Endodermal cell (in vitro differentiated cells): ENCODE data around the gene ZNF786. TPM values are rescaled to one million over a fixed set of nuclear protein-coding genes. Genes with fewer than 3 reads are reported as not detected.

Experiments
- DNase-seq: peaks from one replicate; pipeline ENCODE4 v3.0.0-alpha.2; 2017
- H3K27ac ChIP-seq: 2 replicates; pipeline ENCODE4 v1.5.1; 2013; ENCODE audit warnings: mild to moderate bottlenecking, low read depth, low read length, moderate library complexity
- H3K27me3 ChIP-seq: 2 replicates; pipeline ENCODE4 v1.6.1; 2013; ENCODE audit warnings: mild to moderate bottlenecking, low read length, moderate library complexity; ENCODE audit not compliant: insufficient read depth, control insufficient read depth, poor library complexity, severe bottlenecking
- H3K36me3 ChIP-seq: 2 replicates; pipeline ENCODE4 v1.7.0; 2013; ENCODE audit warnings: mild to moderate bottlenecking, low read length, moderate library complexity; ENCODE audit not compliant: control insufficient read depth, insufficient read depth
- H3K4me1 ChIP-seq: one replicate; pipeline ENCODE4 v1.7.0; 2013; ENCODE audit warnings: low read length; ENCODE audit not compliant: control insufficient read depth, insufficient read depth
- H3K4me3 ChIP-seq: 2 replicates; pipeline ENCODE4 v1.5.1; 2013; ENCODE audit warnings: mild to moderate bottlenecking, low read length, moderate library complexity
- H3K9ac ChIP-seq: 2 replicates; pipeline ENCODE4 v1.6.1; 2013; ENCODE audit warnings: mild to moderate bottlenecking, low read length, moderate library complexity; ENCODE audit not compliant: poor library complexity, severe bottlenecking; ENCODE audit errors: extremely low read depth
- H3K9me3 ChIP-seq: 2 replicates; pipeline ENCODE4 v1.6.1; 2013; ENCODE audit warnings: mild to moderate bottlenecking, low read length, moderate library complexity; ENCODE audit not compliant: control insufficient read depth
- H3K27ac Mint-ChIP-seq: 2 replicates; pipeline ENCODE4 v1.8.0; 2020; ENCODE audit warnings: mixed read lengths
- H3K27me3 Mint-ChIP-seq: 2 replicates; pipeline ENCODE4 v1.8.0; 2021; ENCODE audit warnings: mild to moderate bottlenecking, mixed read lengths; ENCODE audit not compliant: insufficient read depth
- H3K36me3 Mint-ChIP-seq: 2 replicates; pipeline ENCODE4 v1.8.0; 2020; ENCODE audit warnings: low read depth, mixed read lengths
- H3K4me1 Mint-ChIP-seq: 2 replicates; pipeline ENCODE4 v1.8.0; 2020; ENCODE audit warnings: mixed read lengths
- H3K4me3 Mint-ChIP-seq: 2 replicates; pipeline ENCODE4 v1.8.0; 2020; ENCODE audit warnings: mild to moderate bottlenecking, moderate library complexity, mixed read lengths
- H3K9me3 Mint-ChIP-seq: 2 replicates; pipeline ENCODE4 v1.8.0; 2020; ENCODE audit warnings: mild to moderate bottlenecking, mixed read lengths
- WGBS, 2 experiments: methylation state at CpG; one replicate each; pipeline versions ENCODE4 v1.1.5 to v1.1.7; 2013; ENCODE audit warnings: missing lambda C conversion rate in 2 of 2, mixed read lengths in 1 of 2; ENCODE audit not compliant: insufficient coverage in 1 of 2, insufficient read length in 1 of 2; 5-methylcytosine and 5-hydroxymethylcytosine counted together
- total RNA-seq, 2 donors: library from RNA; stranded (reverse); fragmentation: NEBNext Ultra II Directional in 1 of 2; extraction: Animal tissue kit (Norgen Biotek cat#: 25700) in 1 of 2; gene quantifications; 2 replicates in 1 of 2; 3 replicates in 1 of 2; pipeline ENCODE4 v1.2.1, GENCODE V29; 2021
- TF ChIP-seq, protein P1 (sequence below): fragments of 200-600 bp; sonication (generic); conservative IDR thresholded peaks from 2 replicates; pipeline ENCODE4 v1.5.0; 2021; ENCODE audit warnings: antibody characterized with exemption, mild to moderate bottlenecking

Gene ZNF786
- total RNA-seq, 2 donors from 2014 or later, result 12.0 to 13.3 TPM

DNA sequence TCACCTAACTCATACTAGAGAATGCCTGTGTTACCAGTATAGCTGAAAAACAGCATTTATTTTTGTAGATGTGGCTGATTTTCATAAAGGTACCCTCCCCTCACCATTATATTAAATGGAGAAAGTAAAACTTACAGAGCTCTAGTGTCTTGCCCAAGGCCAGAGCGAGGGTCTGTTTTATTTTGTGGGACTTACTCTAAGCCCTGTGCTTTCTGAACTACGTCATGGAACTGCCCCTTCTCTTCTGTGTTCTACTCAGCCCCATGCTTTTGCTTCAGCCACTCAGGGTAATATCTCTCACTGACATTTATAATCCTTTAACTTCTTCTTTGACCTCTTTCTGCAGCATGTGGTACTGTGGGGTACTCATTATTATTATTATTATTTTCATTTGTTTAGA, 10.3 kb upstream of the ZNF786 start:
- no peak for DNase-seq
- H3K9ac ChIP-seq, result no peak overlapping the region
- H3K4me3 ChIP-seq, result no peak overlapping the region
- TF ChIP-seq, protein P1, sequence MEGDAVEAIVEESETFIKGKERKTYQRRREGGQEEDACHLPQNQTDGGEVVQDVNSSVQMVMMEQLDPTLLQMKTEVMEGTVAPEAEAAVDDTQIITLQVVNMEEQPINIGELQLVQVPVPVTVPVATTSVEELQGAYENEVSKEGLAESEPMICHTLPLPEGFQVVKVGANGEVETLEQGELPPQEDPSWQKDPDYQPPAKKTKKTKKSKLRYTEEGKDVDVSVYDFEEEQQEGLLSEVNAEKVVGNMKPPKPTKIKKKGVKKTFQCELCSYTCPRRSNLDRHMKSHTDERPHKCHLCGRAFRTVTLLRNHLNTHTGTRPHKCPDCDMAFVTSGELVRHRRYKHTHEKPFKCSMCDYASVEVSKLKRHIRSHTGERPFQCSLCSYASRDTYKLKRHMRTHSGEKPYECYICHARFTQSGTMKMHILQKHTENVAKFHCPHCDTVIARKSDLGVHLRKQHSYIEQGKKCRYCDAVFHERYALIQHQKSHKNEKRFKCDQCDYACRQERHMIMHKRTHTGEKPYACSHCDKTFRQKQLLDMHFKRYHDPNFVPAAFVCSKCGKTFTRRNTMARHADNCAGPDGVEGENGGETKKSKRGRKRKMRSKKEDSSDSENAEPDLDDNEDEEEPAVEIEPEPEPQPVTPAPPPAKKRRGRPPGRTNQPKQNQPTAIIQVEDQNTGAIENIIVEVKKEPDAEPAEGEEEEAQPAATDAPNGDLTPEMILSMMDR, result no peak
- H3K4me1 Mint-ChIP-seq, result no peaks in the 10 kb centered on the region
- no peaks in the 10 kb centered on the region for H3K4me1 ChIP-seq
- peaks cover 13% of the 10 kb centered on the region for H3K36me3 Mint-ChIP-seq
- no peak overlapping the region for H3K27ac ChIP-seq
- no peak overlapping the region for H3K4me3 Mint-ChIP-seq
- no peaks in the 10 kb centered on the region for H3K27me3 ChIP-seq
- H3K27me3 Mint-ChIP-seq, result no peaks in the 10 kb centered on the region
- no peak overlapping the region for H3K27ac Mint-ChIP-seq
- WGBS, 2 experiments, result 91 to 100% methylated on average over 2 of the region's 2 CpGs
- no peaks in the 10 kb centered on the region for H3K9me3 ChIP-seq
- no peaks in the 10 kb centered on the region for H3K36me3 ChIP-seq
- H3K9me3 Mint-ChIP-seq, result no peaks in the 10 kb centered on the region

DNA sequence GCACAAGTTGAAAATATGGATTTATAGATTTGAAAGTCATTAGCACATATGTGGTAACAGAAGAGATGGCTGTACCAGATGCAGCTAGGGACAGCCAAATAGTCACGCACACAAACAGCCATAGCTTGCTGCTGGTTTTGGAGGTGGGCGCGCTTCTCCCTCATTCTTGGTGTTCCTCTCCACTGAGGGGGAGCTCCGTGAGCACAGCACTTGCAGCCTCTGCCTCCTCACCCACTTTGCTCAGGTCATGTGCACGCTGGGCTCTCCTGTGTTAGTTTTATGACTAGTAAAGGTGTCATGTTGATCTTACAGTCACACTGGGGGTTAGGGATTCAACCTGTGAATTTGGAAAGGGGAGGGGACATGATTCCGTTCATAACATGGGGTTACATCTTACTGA, 8.5 kb upstream of the ZNF786 start:
- TF ChIP-seq, protein P1, result no peak
- H3K9ac ChIP-seq, result no peak overlapping the region
- DNase-seq, result no peak
- no peaks in the 10 kb centered on the region for H3K4me1 ChIP-seq
- WGBS, 2 experiments, result 95 to 96% methylated on average over 4 to 6 of the region's 6 CpGs
- Mint-ChIP-seq H3K4me1 (no peaks in the 10 kb centered on the region), H3K4me3 (no peak overlapping the region), H3K27ac (no peak overlapping the region), H3K36me3 (peaks cover 9% of the 10 kb centered on the region), H3K9me3 (no peaks in the 10 kb centered on the region), H3K27me3 (no peaks in the 10 kb centered on the region)
- H3K36me3 ChIP-seq, result no peaks in the 10 kb centered on the region
- H3K9me3 ChIP-seq, result no peaks in the 10 kb centered on the region
- no peak overlapping the region for H3K4me3 ChIP-seq
- no peaks in the 10 kb centered on the region for H3K27me3 ChIP-seq
- no peak overlapping the region for H3K27ac ChIP-seq

DNA sequence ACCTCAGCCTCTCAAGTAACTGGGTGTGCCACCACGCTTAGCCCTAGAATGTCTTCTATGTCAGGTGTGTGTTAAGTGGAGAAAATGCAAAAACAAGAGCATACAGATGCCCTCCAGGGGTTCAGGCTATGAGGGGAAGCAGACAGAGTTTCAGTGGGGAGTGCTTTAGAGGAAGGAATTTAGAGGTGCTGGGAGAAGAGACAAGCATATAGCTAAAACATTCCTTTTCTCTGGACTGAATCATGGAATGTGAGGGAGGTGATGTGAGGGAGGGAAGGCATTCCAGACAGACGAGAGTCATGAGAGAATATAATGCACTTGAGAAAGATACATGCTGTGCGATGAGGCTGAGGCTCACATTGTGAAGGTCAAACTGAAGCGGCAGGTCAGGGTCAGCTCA, 6.6 kb upstream of the ZNF786 start:
- H3K9me3 Mint-ChIP-seq, result no peaks in the 10 kb centered on the region
- Histone ChIP-seq H3K27me3 (no peaks in the 10 kb centered on the region), H3K4me3 (no peak overlapping the region), H3K9ac (no peak overlapping the region), H3K36me3 (no peaks in the 10 kb centered on the region), H3K9me3 (no peaks in the 10 kb centered on the region), H3K27ac (no peak overlapping the region), H3K4me1 (no peaks in the 10 kb centered on the region)
- 81 to 83% methylated on average over 3 to 4 of the region's 4 CpGs for WGBS, 2 experiments
- TF ChIP-seq, protein P1, result no peak
- peak; percentile 65 for DNase-seq
- no peak overlapping the region for H3K27ac Mint-ChIP-seq
- H3K4me1 Mint-ChIP-seq, result peaks cover 4% of the 10 kb centered on the region
- no peak overlapping the region for H3K4me3 Mint-ChIP-seq
- H3K27me3 Mint-ChIP-seq, result no peaks in the 10 kb centered on the region
- H3K36me3 Mint-ChIP-seq, result peaks cover 1% of the 10 kb centered on the region
